HEK293 (cell line): ENCODE results near the gene C16orf78.

Source experiments
- CTCF ChIA-PET: fragments of 350-600 bp; formaldehyde crosslinking; extraction: SDS; loops from one replicate; lab custom pipeline; 2021; ENCODE audit warnings: antibody characterized with exemption; lab: Yijun Ruan, JAX
- POLR2A ChIA-PET: fragments of 300-600 bp; formaldehyde crosslinking; extraction: SDS; loops from one replicate; lab custom pipeline; 2020; ENCODE audit warnings: antibody characterized with exemption, inconsistent platforms; lab: Yijun Ruan, JAX
- H3K27ac ChIP-seq: fragments of 200-500 bp; sonication (Bioruptor generic); 2 replicates; pipeline ENCODE4 v1.5.1; 2014; ENCODE audit warnings: low read depth, low read length, control low read depth, inconsistent platforms; ENCODE audit errors: extremely low read depth
- H3K36me3 ChIP-seq, 2 experiments: fragments of 200-500 bp in 1 of 2; sonication (Bioruptor generic) in 1 of 2; 1 replicate in 1 of 2; 2 replicates in 1 of 2; pipeline ENCODE4 v1.5.1; 2014 to 2017; ENCODE audit warnings: inconsistent platforms in 2 of 2, low read length in 2 of 2; ENCODE audit not compliant: control insufficient read depth in 2 of 2, insufficient read depth in 1 of 2
- H3K4me1 ChIP-seq: fragments of 200-500 bp; sonication (Bioruptor generic); 2 replicates; pipeline ENCODE4 v1.5.1; 2014; ENCODE audit warnings: mild to moderate bottlenecking, low read length, inconsistent platforms; ENCODE audit not compliant: control insufficient read depth, insufficient read depth
- H3K4me3 ChIP-seq: 2 replicates; pipeline ENCODE4 v1.5.1; 2011; ENCODE audit warnings: low read depth, mild to moderate bottlenecking, control low read depth, low read length, moderate library complexity
- H3K9me3 ChIP-seq: fragments of 200-500 bp; sonication (Bioruptor generic); 2 replicates; pipeline ENCODE4 v1.5.1; 2014; ENCODE audit warnings: low read depth, low read length, inconsistent platforms; ENCODE audit not compliant: control insufficient read depth, insufficient read depth
- CTCF ChIP-seq: fragments of 450-650 bp; formaldehyde crosslinking; IDR thresholded peaks from 2 replicates; pipeline ENCODE4 v1.5.1; 2016; ENCODE audit warnings: missing biosample characterization, missing genetic modification characterization
- GLI2 ChIP-seq: fragments of 450-650 bp; formaldehyde crosslinking; IDR thresholded peaks from 2 replicates; pipeline ENCODE4; 2017; ENCODE audit warnings: missing biosample characterization, missing genetic modification characterization, low read depth, borderline replicate concordance
- HOXD13 ChIP-seq: sonication (generic); formaldehyde crosslinking; IDR thresholded peaks from 2 replicates; pipeline ENCODE4 v1.8.0; 2022; ENCODE audit warnings: missing genetic modification reagents, borderline replicate concordance
- INSM2 ChIP-seq: fragments of 450-650 bp; formaldehyde crosslinking; IDR thresholded peaks from 2 replicates; pipeline ENCODE4 v1.5.1; 2016; ENCODE audit warnings: missing biosample characterization, missing genetic modification characterization
- MEIS1 ChIP-seq: sonication (generic); formaldehyde crosslinking; IDR thresholded peaks from 2 replicates; pipeline ENCODE4 v1.8.1; 2022; ENCODE audit warnings: missing genetic modification reagents, mild to moderate bottlenecking, borderline replicate concordance
- PATZ1 ChIP-seq: fragments of 450-650 bp; formaldehyde crosslinking; IDR thresholded peaks from 2 replicates; pipeline ENCODE4 v1.5.1; 2016; ENCODE audit warnings: missing biosample characterization, missing genetic modification characterization
- PBX3 ChIP-seq: sonication (generic); formaldehyde crosslinking; IDR thresholded peaks from 2 replicates; pipeline ENCODE4 v1.8.1; 2022; ENCODE audit warnings: mild to moderate bottlenecking, moderate library complexity, missing genetic modification reagents
- PRDM10 ChIP-seq: fragments of 450-650 bp; formaldehyde crosslinking; IDR thresholded peaks from 2 replicates; pipeline ENCODE4 v1.5.1; 2016; ENCODE audit warnings: missing biosample characterization, missing genetic modification characterization
- PRDM6 ChIP-seq: fragments of 450-650 bp; formaldehyde crosslinking; IDR thresholded peaks from 2 replicates; pipeline ENCODE4 v1.5.1; 2017; ENCODE audit warnings: missing biosample characterization, missing genetic modification characterization
- SETDB1 ChIP-seq: IDR thresholded peaks from one replicate; pipeline ENCODE4 v1.6.1; 2017; ENCODE audit warnings: mild to moderate bottlenecking, low read length, moderate library complexity, mixed read lengths; ENCODE audit not compliant: insufficient read length
- ZNF121 ChIP-seq: fragments of 450-650 bp; formaldehyde crosslinking; IDR thresholded peaks from 2 replicates; pipeline ENCODE4 v1.5.1; 2016; ENCODE audit warnings: missing biosample characterization, missing genetic modification characterization
- ZNF155 ChIP-seq: fragments of 450-650 bp; formaldehyde crosslinking; IDR thresholded peaks from 2 replicates; pipeline ENCODE4 v1.5.1; 2016; ENCODE audit warnings: missing biosample characterization, missing genetic modification characterization
- ZNF350 ChIP-seq: fragments of 450-650 bp; formaldehyde crosslinking; IDR thresholded peaks from 2 replicates; pipeline ENCODE4 v1.5.0; 2017; ENCODE audit warnings: missing biosample characterization, mild to moderate bottlenecking, missing genetic modification characterization
- ZNF561 ChIP-seq: fragments of 450-650 bp; IDR thresholded peaks from 2 replicates; pipeline ENCODE4 v1.5.1; 2018; ENCODE audit warnings: missing biosample characterization, missing genetic modification characterization, borderline replicate concordance
- ZNF585B ChIP-seq: fragments of 450-650 bp; formaldehyde crosslinking; IDR thresholded peaks from 2 replicates; pipeline ENCODE4 v1.5.1; 2016; ENCODE audit warnings: missing biosample characterization, missing genetic modification characterization
- ZNF645 ChIP-seq: fragments of 450-650 bp; formaldehyde crosslinking; IDR thresholded peaks from 2 replicates; pipeline ENCODE4; 2016; ENCODE audit warnings: missing biosample characterization, missing genetic modification characterization
- ZNF658 ChIP-seq: fragments of 450-650 bp; formaldehyde crosslinking; IDR thresholded peaks from 2 replicates; pipeline ENCODE4; 2016; ENCODE audit warnings: missing biosample characterization, missing genetic modification characterization
- ZNF670 ChIP-seq: fragments of 450-650 bp; formaldehyde crosslinking; IDR thresholded peaks from 2 replicates; pipeline ENCODE4 v1.5.1; 2016; ENCODE audit warnings: missing biosample characterization, missing genetic modification characterization, low read depth
- ZNF677 ChIP-seq: fragments of 450-650 bp; IDR thresholded peaks from 2 replicates; pipeline ENCODE4 v1.5.0; 2018; ENCODE audit warnings: missing biosample characterization, mild to moderate bottlenecking, missing genetic modification characterization, moderate library complexity
- ZNF701 ChIP-seq: fragments of 450-650 bp; formaldehyde crosslinking; IDR thresholded peaks from 2 replicates; pipeline ENCODE4 v1.5.1; 2016; ENCODE audit warnings: missing biosample characterization, missing genetic modification characterization
- ZNF747 ChIP-seq: fragments of 450-650 bp; formaldehyde crosslinking; IDR thresholded peaks from 2 replicates; pipeline ENCODE4 v1.5.1; 2016; ENCODE audit warnings: missing biosample characterization, missing genetic modification characterization

The C16orf78 gene

GRCh38 chr16:49365711-49366509 lies 7.7 kb upstream of the C16orf78 start (continued):
- no peak for TF ChIP-seq ZNF747
- no peak for TF ChIP-seq ZNF677 (tag by site-specific recombination)
- TF ChIP-seq ZNF561 (tag by site-specific recombination) = no peak
- no peak for TF ChIP-seq INSM2 (tag by site-specific recombination)
- TF ChIP-seq SETDB1 = no peak
- TF ChIP-seq GLI2 (tag by site-specific recombination) = no peak

- no peak for TF ChIP-seq PBX3 (CRISPR knock-in tag)
- TF ChIP-seq ZNF121 (tag by site-specific recombination) = no peak
- TF ChIP-seq ZNF645 (tag by site-specific recombination) = no peak
- no peak for TF ChIP-seq CTCF (tag by site-specific recombination)
- no peak for TF ChIP-seq ZNF585B (tag by site-specific recombination)
- TF ChIP-seq PATZ1 (tag by site-specific recombination) = no peak
- TF ChIP-seq ZNF155 (tag by site-specific recombination) = no peak
- TF ChIP-seq ZNF670 (tag by site-specific recombination) = no peak
- TF ChIP-seq ZNF658 (tag by site-specific recombination) = no peak
- TF ChIP-seq MEIS1 (CRISPR knock-in tag) = no peak
- no peak for TF ChIP-seq PRDM6
- TF ChIP-seq ZNF350 = no peak
- no peak for TF ChIP-seq HOXD13 (CRISPR knock-in tag)
- no peak for TF ChIP-seq PRDM10 (tag by site-specific recombination)
- TF ChIP-seq ZNF701 (tag by site-specific recombination) = no peak
- TF ChIP-seq, all 188 proteins: peak for 0
- no peak overlapping the region for H3K27ac ChIP-seq
- H3K36me3 ChIP-seq = no peaks in the 10 kb centered on the region
- H3K4me3 ChIP-seq = no peak overlapping the region
- ChIA-PET CTCF (interaction anchor here (1.0 to 1.3 kb wide), 3 partner anchors 14 to 680 kb away, joined by 3 to 5 read pairs (median 3); no protein-coding TSS in a partner anchor), POLR2A (no interaction called here)
- H3K4me1 ChIP-seq = no peaks in the 10 kb centered on the region
- no peaks in the 10 kb centered on the region for H3K9me3 ChIP-seq
Observed at GRCh38 chr16:49366669-49367068, 6.9 kb upstream of the C16orf78 start.
